SK-N-SH (cell line): Measurements from ENCODE around the gene TRIP6. TPM values are rescaled to one million over a fixed set of nuclear protein-coding genes. Genes with fewer than 3 reads are reported as not detected.
A peak's percentile ranks its signal among the peaks of the same experiment; 100 is the strongest.

Experiments
- CTCF ChIA-PET: fragments of 300-600, 350-600 bp; formaldehyde crosslinking; extraction: SDS; loops from one replicate; lab custom pipeline; 2021; lab: Yijun Ruan, JAX
- POLR2A ChIA-PET: fragments of 350-600 bp; sonication (Branson Sonifier 250); formaldehyde crosslinking; extraction: SDS; loops from one replicate; lab custom pipeline; 2020; ENCODE audit warnings: antibody characterized with exemption, inconsistent platforms; lab: Yijun Ruan, JAX
- DNase-seq: peaks from one replicate; pipeline ENCODE4 v3.0.0; 2012
- H2AFZ ChIP-seq: fragments of 200-600 bp; sonication (generic); 2 replicates; pipeline ENCODE4 v1.8.1; 2016; ENCODE audit warnings: antibody characterized with exemption, mild to moderate bottlenecking, low read depth
- H3F3A ChIP-seq: fragments of 200-600 bp; sonication (generic); replicated peaks from 2 replicates; pipeline ENCODE3; 2016; ENCODE audit warnings: antibody characterized with exemption, mild to moderate bottlenecking; ENCODE audit not compliant: insufficient read depth
- H3K27ac ChIP-seq, 2 experiments: fragments of 200-500 bp in 1 of 2; fragments of 200-600 bp in 1 of 2; sonication (Bioruptor generic) in 1 of 2; sonication (generic), shearing (Covaris generic) in 1 of 2; 2 replicates each; pipeline versions ENCODE4 v1.5.1 to v1.6.1; 2014 to 2016; ENCODE audit warnings: low read depth in 2 of 2, inconsistent platforms in 1 of 2, low read length in 1 of 2, mild to moderate bottlenecking in 1 of 2, mixed read lengths in 1 of 2
- H3K27me3 ChIP-seq: fragments of 200-600 bp; sonication (generic), shearing (Covaris generic); 2 replicates; pipeline ENCODE4 v1.6.1; 2016; ENCODE audit warnings: mixed run types; ENCODE audit not compliant: insufficient read depth
- H3K36me3 ChIP-seq, 2 experiments: fragments of 200-500 bp in 1 of 2; fragments of 200-600 bp in 1 of 2; sonication (Bioruptor generic) in 1 of 2; sonication (generic) in 1 of 2; replicated peaks in 1 of 2; 2 replicates each; pipeline versions ENCODE3 to v1.5.1; 2014 to 2016; ENCODE audit warnings: low read length in 1 of 2, mild to moderate bottlenecking in 1 of 2; ENCODE audit not compliant: insufficient read depth in 2 of 2, control insufficient read depth in 1 of 2
- H3K4me1 ChIP-seq, 2 experiments: fragments of 200-500 bp in 1 of 2; fragments of 200-600 bp in 1 of 2; sonication (Bioruptor generic) in 1 of 2; sonication (generic), shearing (Covaris generic) in 1 of 2; 2 replicates each; pipeline versions ENCODE4 v1.5.1 to v1.6.1; 2014 to 2016; ENCODE audit warnings: low read depth in 1 of 2, low read length in 1 of 2, mixed run types in 1 of 2; ENCODE audit not compliant: insufficient read depth in 2 of 2, control insufficient read depth in 1 of 2
- H3K4me2 ChIP-seq: fragments of 200-600 bp; sonication (generic), shearing (Covaris generic); 2 replicates; pipeline ENCODE4 v1.6.1; 2017; ENCODE audit warnings: mixed run types
- H3K4me3 ChIP-seq, 2 experiments: fragments of 200-500 bp in 1 of 2; fragments of 200-600 bp in 1 of 2; sonication (Bioruptor generic) in 1 of 2; sonication (generic), shearing (Covaris generic) in 1 of 2; 2 replicates each; pipeline versions ENCODE4 v1.5.1 to v1.8.1; 2014 to 2016; ENCODE audit warnings: low read depth in 2 of 2, inconsistent platforms in 1 of 2, low read length in 1 of 2, mild to moderate bottlenecking in 1 of 2, mixed read lengths in 1 of 2, moderate library complexity in 1 of 2
- H3K79me2 ChIP-seq: fragments of 200-600 bp; sonication (generic); 2 replicates; pipeline ENCODE4 v1.8.1; 2017; ENCODE audit warnings: mild to moderate bottlenecking; ENCODE audit not compliant: insufficient read depth
- H3K9ac ChIP-seq: fragments of 200-600 bp; sonication (generic); 2 replicates; pipeline ENCODE4 v1.6.1; 2017; ENCODE audit warnings: mixed run types
- H3K9me2 ChIP-seq: fragments of 200-600 bp; sonication (generic); 2 replicates; pipeline ENCODE4 v1.6.1; 2017; ENCODE audit warnings: mixed run types
- H3K9me3 ChIP-seq: fragments of 200-600 bp; sonication (generic); 2 replicates; pipeline ENCODE4 v1.6.1; 2017; ENCODE audit warnings: mixed run types, mild to moderate bottlenecking, moderate library complexity
- H4K20me1 ChIP-seq: fragments of 200-600 bp; sonication (generic); 2 replicates; pipeline ENCODE4 v1.6.1; 2017; ENCODE audit warnings: mild to moderate bottlenecking, mixed run types; ENCODE audit not compliant: insufficient read depth
- CTCF ChIP-seq: fragments of 200-600 bp; sonication (generic); IDR thresholded peaks from 2 replicates; pipeline ENCODE4 v1.6.1; 2017; ENCODE audit warnings: antibody characterized with exemption, mild to moderate bottlenecking, moderate library complexity
- ELF1 ChIP-seq: IDR thresholded peaks from 2 replicates; pipeline ENCODE4 v1.4.0; 2012
- EP300 ChIP-seq, 2 experiments: IDR thresholded peaks; 2 replicates each; pipeline versions ENCODE4 v1.4.0 to v1.6.1; 2012; ENCODE audit warnings: borderline replicate concordance in 1 of 2, low read depth in 1 of 2, low read length in 1 of 2
- FOXM1 ChIP-seq: IDR thresholded peaks from 2 replicates; pipeline ENCODE4 v1.4.0; 2012; ENCODE audit warnings: low read depth, mild to moderate bottlenecking
- GABPA ChIP-seq: IDR thresholded peaks from 2 replicates; pipeline ENCODE4 v1.4.0; 2012; ENCODE audit warnings: low read depth, mild to moderate bottlenecking
- GATA2 ChIP-seq: sonication (generic); formaldehyde crosslinking; IDR thresholded peaks from 2 replicates; pipeline ENCODE4 v1.5.0; 2020; ENCODE audit warnings: mild to moderate bottlenecking, missing genetic modification reagents
- JUND ChIP-seq: IDR thresholded peaks from 2 replicates; pipeline ENCODE4 v1.4.0; 2012
- MXI1 ChIP-seq: IDR thresholded peaks from 2 replicates; pipeline ENCODE4 v1.6.1; 2012; ENCODE audit warnings: mild to moderate bottlenecking, low read depth, low read length, improper control_type of control experiment
- NFIC ChIP-seq: IDR thresholded peaks from 2 replicates; pipeline ENCODE4 v1.4.0; 2012; ENCODE audit warnings: borderline replicate concordance
- NRF1 ChIP-seq: IDR thresholded peaks from 2 replicates; pipeline ENCODE4 v1.6.1; 2012; ENCODE audit warnings: low read depth, mild to moderate bottlenecking, low read length
- RFX5 ChIP-seq: IDR thresholded peaks from 2 replicates; pipeline ENCODE4 v1.6.1; 2012; ENCODE audit warnings: mild to moderate bottlenecking, improper control_type of control experiment, low read length
- RXRA ChIP-seq: IDR thresholded peaks from 2 replicates; pipeline ENCODE4 v1.4.0; 2012; ENCODE audit warnings: low read depth, mild to moderate bottlenecking, borderline replicate concordance
- SIN3A ChIP-seq: IDR thresholded peaks from 2 replicates; pipeline ENCODE4 v1.6.1; 2012; ENCODE audit warnings: low read depth, mild to moderate bottlenecking, low read length, moderate library complexity, borderline replicate concordance
- TAF1 ChIP-seq: IDR thresholded peaks from 2 replicates; pipeline ENCODE4 v1.6.1; 2012; ENCODE audit warnings: low read depth, mild to moderate bottlenecking, low read length, moderate library complexity, borderline replicate concordance
- TEAD4 ChIP-seq: IDR thresholded peaks from 2 replicates; pipeline ENCODE4 v1.4.0; 2012; ENCODE audit warnings: mild to moderate bottlenecking, borderline replicate concordance; ENCODE audit not compliant: insufficient read depth
- YY1 ChIP-seq: IDR thresholded peaks from 2 replicates; pipeline ENCODE4 v1.4.0; 2012; ENCODE audit warnings: low read depth, mild to moderate bottlenecking
- WGBS: methylation state at CpG from one replicate; pipeline ENCODE4 v1.1.6; 2017; ENCODE audit warnings: low lambda C conversion rate; 5-methylcytosine and 5-hydroxymethylcytosine counted together
- polyA plus RNA-seq, 3 experiments: library from polyadenylated mRNA; depleted of rRNA; stranded (reverse); fragments of >200 nt; gene quantifications; 2 replicates each; pipeline ENCODE4 v1.2.3, GENCODE V29; 2012
- TF ChIP-seq, protein P1 (sequence below): IDR thresholded peaks from 2 replicates; pipeline ENCODE4 v1.6.1; 2012; ENCODE audit warnings: mild to moderate bottlenecking, low read depth, low read length, moderate library complexity
- TF ChIP-seq, protein P2 (sequence below): IDR thresholded peaks from 2 replicates; pipeline ENCODE4 v1.4.0; 2012; ENCODE audit warnings: low read depth, borderline replicate concordance

Gene TRIP6
- polyA plus RNA-seq, 1 of the 3 experiments (the other 2 are of a cell fraction) = 6.5 TPM

- no peak overlapping the region for H3K27ac ChIP-seq
- no peaks in the 10 kb centered on the region for H3K9me2 ChIP-seq
- peaks cover 9% of the 10 kb centered on the region for H3F3A ChIP-seq
- ChIA-PET CTCF (interaction anchor here (0.7 to 19.3 kb wide), 4 partner anchors 59 to 168 kb away, joined by 3 to 398 read pairs (median 4); no protein-coding TSS in a partner anchor), POLR2A (interaction anchor here (1.4 kb wide), 1 partner anchor 15 kb away, joined by 7 read pairs; the partner anchor contains the start of gene SRRT)
- H3K4me3 ChIP-seq = no peak overlapping the region
- no peaks in the 10 kb centered on the region for H3K9me3 ChIP-seq
- H4K20me1 ChIP-seq = no peaks in the 10 kb centered on the region
- H3K4me1 ChIP-seq = no peaks in the 10 kb centered on the region; a peak in 1 of 4 replicates
- peak; percentile 38 for DNase-seq
- TF ChIP-seq EP300 (IDR thresholded peaks at IDR 0.05; ENCODE audit: borderline replicate concordance in 1 of 2, low read depth in 1 of 2, low read length in 1 of 2) = no peak
- no peak for TF ChIP-seq CTCF
- TF ChIP-seq JUND = no peak
- no peak for TF ChIP-seq FOXM1
- no peak for TF ChIP-seq SIN3A
- TF ChIP-seq, protein P1, sequence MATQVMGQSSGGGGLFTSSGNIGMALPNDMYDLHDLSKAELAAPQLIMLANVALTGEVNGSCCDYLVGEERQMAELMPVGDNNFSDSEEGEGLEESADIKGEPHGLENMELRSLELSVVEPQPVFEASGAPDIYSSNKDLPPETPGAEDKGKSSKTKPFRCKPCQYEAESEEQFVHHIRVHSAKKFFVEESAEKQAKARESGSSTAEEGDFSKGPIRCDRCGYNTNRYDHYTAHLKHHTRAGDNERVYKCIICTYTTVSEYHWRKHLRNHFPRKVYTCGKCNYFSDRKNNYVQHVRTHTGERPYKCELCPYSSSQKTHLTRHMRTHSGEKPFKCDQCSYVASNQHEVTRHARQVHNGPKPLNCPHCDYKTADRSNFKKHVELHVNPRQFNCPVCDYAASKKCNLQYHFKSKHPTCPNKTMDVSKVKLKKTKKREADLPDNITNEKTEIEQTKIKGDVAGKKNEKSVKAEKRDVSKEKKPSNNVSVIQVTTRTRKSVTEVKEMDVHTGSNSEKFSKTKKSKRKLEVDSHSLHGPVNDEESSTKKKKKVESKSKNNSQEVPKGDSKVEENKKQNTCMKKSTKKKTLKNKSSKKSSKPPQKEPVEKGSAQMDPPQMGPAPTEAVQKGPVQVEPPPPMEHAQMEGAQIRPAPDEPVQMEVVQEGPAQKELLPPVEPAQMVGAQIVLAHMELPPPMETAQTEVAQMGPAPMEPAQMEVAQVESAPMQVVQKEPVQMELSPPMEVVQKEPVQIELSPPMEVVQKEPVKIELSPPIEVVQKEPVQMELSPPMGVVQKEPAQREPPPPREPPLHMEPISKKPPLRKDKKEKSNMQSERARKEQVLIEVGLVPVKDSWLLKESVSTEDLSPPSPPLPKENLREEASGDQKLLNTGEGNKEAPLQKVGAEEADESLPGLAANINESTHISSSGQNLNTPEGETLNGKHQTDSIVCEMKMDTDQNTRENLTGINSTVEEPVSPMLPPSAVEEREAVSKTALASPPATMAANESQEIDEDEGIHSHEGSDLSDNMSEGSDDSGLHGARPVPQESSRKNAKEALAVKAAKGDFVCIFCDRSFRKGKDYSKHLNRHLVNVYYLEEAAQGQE = no peak
- TF ChIP-seq GATA2 (CRISPR knock-in tag) = no peak
- TF ChIP-seq TEAD4 = no peak
- no peak for TF ChIP-seq ELF1
- no peak for TF ChIP-seq YY1
- no peak for TF ChIP-seq GABPA
- TF ChIP-seq NRF1 = no peak
- TF ChIP-seq RFX5 = no peak
- TF ChIP-seq RXRA = no peak
- TF ChIP-seq MXI1 = no peak
- TF ChIP-seq NFIC = no peak
- TF ChIP-seq, protein P2, sequence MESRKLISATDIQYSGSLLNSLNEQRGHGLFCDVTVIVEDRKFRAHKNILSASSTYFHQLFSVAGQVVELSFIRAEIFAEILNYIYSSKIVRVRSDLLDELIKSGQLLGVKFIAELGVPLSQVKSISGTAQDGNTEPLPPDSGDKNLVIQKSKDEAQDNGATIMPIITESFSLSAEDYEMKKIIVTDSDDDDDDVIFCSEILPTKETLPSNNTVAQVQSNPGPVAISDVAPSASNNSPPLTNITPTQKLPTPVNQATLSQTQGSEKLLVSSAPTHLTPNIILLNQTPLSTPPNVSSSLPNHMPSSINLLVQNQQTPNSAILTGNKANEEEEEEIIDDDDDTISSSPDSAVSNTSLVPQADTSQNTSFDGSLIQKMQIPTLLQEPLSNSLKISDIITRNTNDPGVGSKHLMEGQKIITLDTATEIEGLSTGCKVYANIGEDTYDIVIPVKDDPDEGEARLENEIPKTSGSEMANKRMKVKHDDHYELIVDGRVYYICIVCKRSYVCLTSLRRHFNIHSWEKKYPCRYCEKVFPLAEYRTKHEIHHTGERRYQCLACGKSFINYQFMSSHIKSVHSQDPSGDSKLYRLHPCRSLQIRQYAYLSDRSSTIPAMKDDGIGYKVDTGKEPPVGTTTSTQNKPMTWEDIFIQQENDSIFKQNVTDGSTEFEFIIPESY = no peak
- no peak for TF ChIP-seq TAF1
- no peaks in the 10 kb centered on the region for H3K27me3 ChIP-seq
- peaks cover 16 to 23% of the 10 kb centered on the region in 2 experiments for H3K36me3 ChIP-seq
- no peak overlapping the region for H2AFZ ChIP-seq
- H3K79me2 ChIP-seq = peaks cover 11% of the 10 kb centered on the region; the same call in 1 of the 2 replicates
- WGBS = 92% methylated on average over 15 of the region's 15 CpGs
- no peak overlapping the region for H3K4me2 ChIP-seq
- no peak overlapping the region for H3K9ac ChIP-seq
Measured at GRCh38 chr7:100859856-100860255, 7.3 kb upstream of the TRIP6 start.
